Measurements from ENCODE around the gene IHH. TPM values are rescaled to one million over a fixed set of nuclear protein-coding genes. Genes with fewer than 3 reads are reported as not detected.

Gene IHH
- total and polyA plus RNA-seq, 2 of the 8 experiments (the other 6 are each of a cell fraction or from before 2014, with no cell fraction given): 0.03 TPM; not detected in 1

DNA sequence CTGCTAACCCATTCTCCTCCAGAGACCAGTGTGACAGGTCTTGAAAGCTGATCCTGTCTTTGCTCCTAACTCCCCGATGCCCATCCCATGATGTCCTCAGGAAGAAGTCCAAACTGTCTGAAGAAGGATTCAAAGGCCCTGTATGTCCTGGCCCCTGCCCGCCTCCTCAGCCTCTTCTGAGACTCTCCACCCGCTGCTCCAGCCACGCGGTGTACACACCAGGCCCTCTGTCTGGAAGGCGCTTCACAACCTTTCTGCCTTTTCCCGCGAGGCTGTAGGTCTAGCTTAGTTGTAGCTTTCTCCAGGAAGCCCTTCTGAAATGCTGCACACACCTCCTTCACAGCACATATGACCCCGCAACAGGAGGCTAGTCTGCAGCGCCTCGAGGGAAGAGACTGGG is 44.0 kb downstream of the IHH start (continued):
- no peak for TF ChIP-seq EGR1 (IDR thresholded peaks at IDR 0.05; ENCODE audit: borderline replicate concordance, low read depth, low read length)

Measured in H1 (cell line).